K562 (cell line): ENCODE data around the gene RTL10. TPM values are rescaled to one million over a fixed set of nuclear protein-coding genes. Genes with fewer than 3 reads are reported as not detected.
A peak's percentile ranks its signal among the peaks of the same experiment; 100 is the strongest.

Experiments
- ATAC-seq: fragments of 200-7000 bp; cut with Tn5 transposase; 3 replicates; pipeline ENCODE4 v1.9.1; 2020; ENCODE audit warnings: moderate library complexity
- BruUV-seq: library from RNA; stranded (reverse); fragments of 400-500 nt; replicated peaks from 2 replicates; lab custom pipeline; 2021; lab: Mats Ljungman, UMichigan
- CTCF ChIA-PET: fragments of 300-600 bp; formaldehyde crosslinking; extraction: SDS; loops from one replicate; lab custom pipeline; 2021; ENCODE audit warnings: low intra/inter-chr PET ratio; lab: Yijun Ruan, JAX
- POLR2A ChIA-PET: fragments of 300-600, 350-650 bp; sonication (Branson Sonifier 250); formaldehyde crosslinking; extraction: SDS; loops from one replicate; lab custom pipeline; 2021; ENCODE audit warnings: antibody characterized with exemption, inconsistent platforms; lab: Yijun Ruan, JAX
- DNase-seq, 4 experiments: peaks; one replicate each; pipeline versions ENCODE4 v3.0.0 to v3.0.0-alpha.2; 2011 to 2018; ENCODE audit warnings: low spot score in 3 of 4, mixed read lengths in 3 of 4; ENCODE audit errors: extremely low read depth in 1 of 4
- FAIRE-seq: peaks from 2 replicates; lab custom pipeline; 2011; peaks lifted over from hg19 to GRCh38; lab: Jason Lieb, UNC
- H2AFZ ChIP-seq: 2 replicates; pipeline ENCODE4 v1.6.0; 2011; ENCODE audit warnings: low read depth, low read length, control low read depth, inconsistent platforms
- H3K27ac ChIP-seq: fragments of 200-600 bp; 3 replicates; pipeline ENCODE4 v1.8.0; 2011; ENCODE audit warnings: low read depth, mild to moderate bottlenecking, control low read depth, inconsistent platforms, low read length, moderate library complexity, mixed read lengths; ENCODE audit errors: extremely low read depth
- H3K27me3 ChIP-seq, 2 experiments: fragments of 300-600 bp in 1 of 2; 2 replicates in 1 of 2; 3 replicates in 1 of 2; pipeline versions ENCODE4 v1.6.0 to v1.8.0; 2011; ENCODE audit warnings: inconsistent platforms in 2 of 2, low read length in 2 of 2, mild to moderate bottlenecking in 1 of 2, mixed read lengths in 1 of 2, moderate library complexity in 1 of 2; ENCODE audit not compliant: control insufficient read depth in 2 of 2, insufficient read depth in 2 of 2
- H3K36me3 ChIP-seq: fragments of 300-600 bp; 3 replicates; pipeline ENCODE4 v1.8.0; 2011; ENCODE audit warnings: mild to moderate bottlenecking, low read length, inconsistent platforms; ENCODE audit not compliant: control insufficient read depth, insufficient read depth
- H3K4me1 ChIP-seq, 2 experiments: fragments of 200-600 bp in 1 of 2; replicated peaks in 1 of 2; 2 replicates in 1 of 2; 3 replicates in 1 of 2; pipeline versions ENCODE4 v1.5.1 to v1.8.0; 2011; ENCODE audit warnings: inconsistent platforms in 2 of 2, low read length in 2 of 2, mild to moderate bottlenecking in 1 of 2, mixed read lengths in 1 of 2, moderate library complexity in 1 of 2; ENCODE audit not compliant: control insufficient read depth in 2 of 2, insufficient read depth in 2 of 2
- H3K4me2 ChIP-seq: 2 replicates; pipeline ENCODE4 v1.6.1; 2011; ENCODE audit warnings: low read length, control low read depth, inconsistent platforms, mixed read lengths; ENCODE audit not compliant: insufficient read depth
- H3K4me3 ChIP-seq: fragments of 200-600 bp; sonication (generic), shearing (Covaris generic); 2 replicates; pipeline ENCODE4 v1.5.1; 2016; ENCODE audit warnings: control low read depth, inconsistent platforms
- H3K79me2 ChIP-seq: fragments of 200-600 bp; 3 replicates; pipeline ENCODE4 v1.8.0; 2011; ENCODE audit warnings: low read length, inconsistent platforms; ENCODE audit not compliant: control insufficient read depth, insufficient read depth
- H3K9ac ChIP-seq, 2 experiments: 2 replicates each; pipeline versions ENCODE4 v1.6.0 to v1.6.1; 2011; ENCODE audit warnings: low read depth in 2 of 2, low read length in 2 of 2, control low read depth in 1 of 2, inconsistent platforms in 1 of 2, mild to moderate bottlenecking in 1 of 2, mixed read lengths in 1 of 2; ENCODE audit not compliant: insufficient read depth in 1 of 2
- H3K9me1 ChIP-seq: one replicate; pipeline ENCODE4 v1.6.0; 2011; ENCODE audit warnings: inconsistent platforms, mild to moderate bottlenecking, low read length, moderate library complexity; ENCODE audit not compliant: control insufficient read depth, insufficient read depth
- H3K9me3 ChIP-seq: replicated peaks from 2 replicates; pipeline ENCODE4 v1.5.1; 2011; ENCODE audit warnings: low read depth, low read length, inconsistent platforms; ENCODE audit not compliant: control insufficient read depth, insufficient read depth
- H4K20me1 ChIP-seq: replicated peaks from 2 replicates; pipeline ENCODE4 v1.6.1; 2011; ENCODE audit warnings: low read length, inconsistent platforms, mixed read lengths; ENCODE audit not compliant: control insufficient read depth, insufficient read depth
- CGGBP1 ChIP-seq: fragments of 250-450 bp; sonication (Bioruptor Pico); IDR thresholded peaks from 2 replicates; pipeline ENCODE4 v1.9.0; 2021; ENCODE audit warnings: mild to moderate bottlenecking
- ELF1 ChIP-seq: fragments of 200-800 bp; sonication (Bioruptor generic); IDR thresholded peaks from 2 replicates; pipeline ENCODE4 v1.6.1; 2016; ENCODE audit warnings: missing genetic modification characterization, missing compliant biosample characterization
- ETS1 ChIP-seq: conservative IDR thresholded peaks from 2 replicates; pipeline ENCODE4 v1.6.1; 2011; ENCODE audit warnings: low read depth, mild to moderate bottlenecking, low read length; ENCODE audit not compliant: control insufficient read depth
- GTF2F1 ChIP-seq: IDR thresholded peaks from 2 replicates; pipeline ENCODE4 v1.6.1; 2011; ENCODE audit warnings: low read depth, low read length, improper control_type of control experiment
- HDGF ChIP-seq: fragments of 450-650 bp; IDR thresholded peaks from 2 replicates; pipeline ENCODE4 v1.6.1; 2016
- HEY1 ChIP-seq: fragments of 250-450 bp; sonication (Bioruptor Pico); IDR thresholded peaks from 2 replicates; pipeline ENCODE4 v1.5.0; 2020; ENCODE audit warnings: mild to moderate bottlenecking, moderate library complexity, borderline replicate concordance
- MAFK ChIP-seq: IDR thresholded peaks from 2 replicates; pipeline ENCODE4 v1.6.1; 2011; ENCODE audit warnings: low read length, improper control_type of control experiment
- MCM3 ChIP-seq: fragments of 450-650 bp; IDR thresholded peaks from 2 replicates; pipeline ENCODE4 v1.6.1; 2016
- NR4A1 ChIP-seq, 2 experiments: fragments of 250-450 bp in 1 of 2; fragments of 450-650 bp in 1 of 2; sonication (Bioruptor Pico) in 1 of 2; IDR thresholded peaks; 2 replicates each; pipeline versions ENCODE4 v1.4.0 to v1.6.1; 2016 to 2020; ENCODE audit warnings: mild to moderate bottlenecking in 2 of 2, missing compliant biosample characterization in 1 of 2, missing genetic modification characterization in 1 of 2, moderate library complexity in 1 of 2
- PHF8 ChIP-seq: fragments of 200-600 bp; sonication (generic); IDR thresholded peaks from 2 replicates; pipeline ENCODE4 v1.6.1; 2012; ENCODE audit warnings: mixed run types, mild to moderate bottlenecking, inconsistent platforms, low read length, moderate library complexity, borderline replicate concordance
- RBBP5 ChIP-seq: fragments of 200-600 bp; sonication (generic); IDR thresholded peaks from 2 replicates; pipeline ENCODE4 v1.6.1; 2012; ENCODE audit warnings: borderline replicate concordance, mild to moderate bottlenecking, low read length, control low read depth, inconsistent platforms; ENCODE audit not compliant: insufficient read depth, poor library complexity, severe bottlenecking
- SFPQ ChIP-seq: fragments of 200-400 bp; formaldehyde crosslinking; IDR thresholded peaks from 2 replicates; pipeline ENCODE4 v1.6.1; 2017; ENCODE audit warnings: mild to moderate bottlenecking, low read depth, low read length, moderate library complexity
- SMAD3 ChIP-seq: fragments of 450-650 bp; formaldehyde crosslinking; conservative IDR thresholded peaks from 2 replicates; pipeline ENCODE4 v1.4.0; 2020; ENCODE audit warnings: mild to moderate bottlenecking
- SREBF1 ChIP-seq: fragments of 150-350 bp; IDR thresholded peaks from 2 replicates; pipeline ENCODE4 v1.6.1; 2014; ENCODE audit warnings: antibody characterized with exemption, low read depth, low read length, borderline replicate concordance
- TAF15 ChIP-seq: fragments of 200-400 bp; formaldehyde crosslinking; IDR thresholded peaks from 2 replicates; pipeline ENCODE4 v1.6.1; 2017; ENCODE audit warnings: mild to moderate bottlenecking, low read depth, low read length, moderate library complexity
- TAF7 ChIP-seq: fragments of 450-650 bp; IDR thresholded peaks from 2 replicates; pipeline ENCODE4 v1.6.1; 2016; ENCODE audit warnings: missing genetic modification characterization, missing compliant biosample characterization
- XRCC5 ChIP-seq: fragments of 200-400 bp; formaldehyde crosslinking; IDR thresholded peaks from 2 replicates; pipeline ENCODE4 v1.6.1; 2017; ENCODE audit warnings: low read depth, mild to moderate bottlenecking, low read length
- WGBS: fragments of 100-300 bp; shearing (Covaris generic); methylation state at CpG from one replicate; pipeline ENCODE4 v1.1.6; 2016; ENCODE audit warnings: low coverage, mixed read lengths; ENCODE audit not compliant: insufficient coverage; ENCODE audit errors: missing lambda C conversion rate; 5-methylcytosine and 5-hydroxymethylcytosine counted together
- in situ Hi-C: fragments of 300-500 bp; cut with MboI; formaldehyde crosslinking; loops from 4 replicates; pipeline ENCODE4 v1.15.0; 2018; ENCODE audit warnings: inconsistent platforms, mixed read lengths
- intact Hi-C: fragments of 100-400 bp; cut with micrococcal nuclease; formaldehyde crosslinking; loops from 2 replicates; pipeline ENCODE4 v1.14.2; 2022
- polyA plus RNA-seq, 8 experiments: library from polyadenylated mRNA; depleted of rRNA in 4 of 8; stranded (reverse) in 5 of 8; unstranded in 3 of 8; fragments of >200 nt; fragmentation: Nextera tagmentation in 2 of 8; fragmentation: Illumina TruSeq in 1 of 8; extraction: Ambion mirVana in 2 of 8; extraction: Trizol in 1 of 8; gene quantifications; 2 replicates each; pipeline versions ENCODE4 v1.2.1 to v1.2.3, GENCODE V29; 2011 to 2014; ENCODE audit warnings: inconsistent platforms in 1 of 8, missing spikeins in 1 of 8
- total RNA-seq, 7 experiments: library from RNA; depleted of rRNA in 6 of 7; stranded (reverse); fragments of >200 nt in 6 of 7; fragmentation: Illumina TruSeq in 2 of 7; extraction: Trizol in 2 of 7; gene quantifications; 2 replicates each; pipeline versions ENCODE4 v1.2.1 to v1.2.3, GENCODE V29; 2011 to 2021; ENCODE audit warnings: low replicate concordance in 1 of 7

RTL10 gene
- total and polyA plus RNA-seq, 9 of the 15 experiments (the other 6 are each of a cell fraction or from before 2014, with no cell fraction given) = 19.8 to 75.5 (median 32.5) TPM

- DNase-seq = no peak
- ATAC-seq = peak; percentile 4; the same call in 2 of the 3 replicates
- Histone ChIP-seq H3K4me3 (no peak overlapping the region), H2AFZ (no peak overlapping the region), H3K79me2 (no peaks in the 10 kb centered on the region), H3K4me1 (peaks cover 0 to 68% of the 10 kb centered on the region in 2 experiments; a peak in 4 of 5 replicates), H3K9me1 (no peaks in the 10 kb centered on the region), H3K9ac (peak overlapping the region in 1 of 2 experiments; percentile 69; a peak in 2 of 4 replicates), H3K27ac (no peak overlapping the region), H3K36me3 (no peaks in the 10 kb centered on the region), H4K20me1 (peaks cover 13% of the 10 kb centered on the region), H3K9me3 (no peaks in the 10 kb centered on the region), H3K27me3 (peaks cover 2 to 30% of the 10 kb centered on the region in 2 experiments; a peak in 3 of 5 replicates), H3K4me2 (no peak overlapping the region)
- 42% methylated on average over 30 of the region's 30 CpGs for WGBS
- no TSS peak for BruUV-seq
- ChIA-PET CTCF (interaction anchor here (0.8 to 1.4 kb wide), 3 partner anchors 42 to 140 kb away, joined by 3 to 5 read pairs (median 3); no protein-coding TSS in a partner anchor), POLR2A (interaction anchor here (0.5 to 2.8 kb wide), 10 partner anchors 8 to 128 kb away, joined by 3 to 22 read pairs (median 6); partner anchors contain the start of genes GNB1L and RTL10)
- intact Hi-C loops = no loop called here
- in situ Hi-C loops = no loop called here
- FAIRE-seq = no peak
- TF ChIP-seq MCM3 (0 out of 2 replicates have a peak, but pooled peaks have one; percentile 6), RBBP5 (peak; percentile 38), XRCC5 (no peak), TAF7 (no peak), NR4A1 (CRISPR knock-in tag; IDR thresholded peaks at IDR 0.05) (no peak), NR4A1 (tag; IDR thresholded peaks at IDR 0.05) (no peak), ELF1 (tag) (no peak), SMAD3 (CRISPR knock-in tag) (no peak), ETS1 (0 out of 2 replicates have a peak, but pooled peaks have one; percentile 36), GTF2F1 (peak; percentile 59; the same call in 1 of the 2 replicates), HDGF (no peak), MAFK (no peak), TAF15 (0 out of 2 replicates have a peak, but pooled peaks have one; percentile 20), HEY1 (CRISPR knock-in tag) (no peak), CGGBP1 (no peak), PHF8 (peak; percentile 22; the same call in 1 of the 2 replicates), SREBF1 (no peak), SFPQ (no peak)
These were observed 15.7 kb upstream of the RTL10 start for GRCh38 chr22:19870153-19871022.
